NCI-H524 (cell line): ENCODE measurements around the gene MRPS15.
A peak's percentile ranks its signal among the peaks of the same experiment; 100 is the strongest.
"Not testable (repeated sequence)": the region's sequence is repeated elsewhere in the genome, so short reads cannot be mapped to it uniquely, and the experiment has no call there.

ENCODE experiments used
- DNase-seq, 2 experiments: peaks; one replicate each; lab custom pipeline; 2025; lab: John Stamatoyannopoulos, UW

Gene MRPS15

GRCh38 chr1:36482724-36483388 lies 18.7 kb upstream of the MRPS15 start, which contains the start of gene CSF3R:
Gene CSF3R, minus strand, starts transcription at chr1:36482913. Its CDS starts 3,417 bp downstream, at chr1:36479496.
- DNase-seq = peak in 1 of 2 experiments; percentile 31

GRCh38 chr1:36481771-36482723 lies 17.9 kb upstream of the MRPS15 start:
- no peak for DNase-seq

DNA sequence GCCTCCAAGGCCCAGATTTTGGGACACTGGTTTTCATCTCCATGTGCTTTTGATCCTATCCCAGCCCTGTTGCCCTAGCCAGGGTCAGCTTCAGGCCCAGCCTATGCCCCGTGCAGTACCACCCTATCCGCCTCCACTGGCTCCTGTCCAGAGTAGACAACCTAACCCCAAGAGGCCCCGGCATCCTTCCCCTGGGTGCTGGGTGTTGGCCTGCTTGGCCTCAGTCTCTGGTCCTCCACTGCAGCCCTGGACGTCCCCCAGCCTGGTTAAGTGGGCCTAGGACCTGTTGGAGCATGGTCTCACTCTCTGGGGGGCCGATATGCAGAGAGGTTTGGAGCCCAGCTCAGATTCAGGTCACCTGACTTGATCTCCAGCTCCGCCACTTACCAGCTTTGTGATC lies 16.9 kb upstream of the MRPS15 start:
- no peak for DNase-seq

- no peak for DNase-seq
Measured at GRCh38 chr1:36480161-36480560, 16.0 kb upstream of the MRPS15 start.

GRCh38 chr1:36479505-36480051 lies 15.4 kb upstream of the MRPS15 start:
- DNase-seq = no peak

DNA sequence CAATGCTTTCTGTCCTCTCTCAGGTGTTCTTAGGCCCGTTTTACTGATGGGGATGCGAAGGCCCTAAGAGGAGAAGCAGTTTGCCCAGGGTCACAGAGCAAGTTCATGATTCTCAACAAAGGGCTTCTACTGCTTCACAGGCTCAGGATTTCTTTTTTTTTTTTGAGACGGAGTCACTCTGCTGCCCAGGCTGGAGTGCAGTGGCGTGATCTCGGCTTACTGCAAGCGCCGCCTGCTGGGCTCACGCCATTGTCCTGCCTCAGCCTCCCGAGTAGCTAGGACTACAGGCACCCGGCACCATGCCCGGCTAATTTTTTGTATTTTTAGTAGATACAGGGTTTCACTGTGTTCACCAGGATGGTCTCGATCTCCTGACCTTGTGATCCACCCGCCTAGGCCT lies 13.4 kb upstream of the MRPS15 start:
- DNase-seq = not testable (repeated sequence)

GRCh38 chr1:36476945-36477344 lies 12.8 kb upstream of the MRPS15 start:
- DNase-seq = no peak

GRCh38 chr1:36475910-36476604 lies 11.9 kb upstream of the MRPS15 start:
- peak in 1 of 2 experiments; percentile 30 for DNase-seq

- DNase-seq = peak; percentile 23 to 24
Measured at GRCh38 chr1:36475341-36475740, 11.2 kb upstream of the MRPS15 start.

GRCh38 chr1:36472656-36473055 lies 8.5 kb upstream of the MRPS15 start:
- no peak for DNase-seq

GRCh38 chr1:36471830-36472641 lies 7.9 kb upstream of the MRPS15 start:
- no peak for DNase-seq

DNA sequence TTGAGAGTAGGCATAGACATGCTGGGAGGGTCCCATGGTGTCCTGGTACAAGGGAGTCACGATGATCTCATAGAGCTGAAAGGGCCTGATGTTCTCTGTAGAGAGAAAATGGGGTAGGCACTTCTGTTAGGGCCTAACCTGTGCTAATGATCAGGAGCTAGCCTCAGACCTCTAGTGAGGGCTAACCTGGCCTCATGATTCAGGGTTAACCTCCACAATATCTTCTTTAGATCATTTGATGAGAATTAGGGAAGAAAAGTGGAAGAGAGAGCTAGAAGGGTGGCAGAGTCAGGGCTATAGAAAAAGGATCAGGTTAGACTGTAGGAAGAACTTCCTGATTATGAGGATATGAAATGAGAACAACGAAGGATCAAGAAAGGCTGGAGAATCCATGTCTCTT lies 5.0 kb upstream of the MRPS15 start:
- DNase-seq = no peak

DNA sequence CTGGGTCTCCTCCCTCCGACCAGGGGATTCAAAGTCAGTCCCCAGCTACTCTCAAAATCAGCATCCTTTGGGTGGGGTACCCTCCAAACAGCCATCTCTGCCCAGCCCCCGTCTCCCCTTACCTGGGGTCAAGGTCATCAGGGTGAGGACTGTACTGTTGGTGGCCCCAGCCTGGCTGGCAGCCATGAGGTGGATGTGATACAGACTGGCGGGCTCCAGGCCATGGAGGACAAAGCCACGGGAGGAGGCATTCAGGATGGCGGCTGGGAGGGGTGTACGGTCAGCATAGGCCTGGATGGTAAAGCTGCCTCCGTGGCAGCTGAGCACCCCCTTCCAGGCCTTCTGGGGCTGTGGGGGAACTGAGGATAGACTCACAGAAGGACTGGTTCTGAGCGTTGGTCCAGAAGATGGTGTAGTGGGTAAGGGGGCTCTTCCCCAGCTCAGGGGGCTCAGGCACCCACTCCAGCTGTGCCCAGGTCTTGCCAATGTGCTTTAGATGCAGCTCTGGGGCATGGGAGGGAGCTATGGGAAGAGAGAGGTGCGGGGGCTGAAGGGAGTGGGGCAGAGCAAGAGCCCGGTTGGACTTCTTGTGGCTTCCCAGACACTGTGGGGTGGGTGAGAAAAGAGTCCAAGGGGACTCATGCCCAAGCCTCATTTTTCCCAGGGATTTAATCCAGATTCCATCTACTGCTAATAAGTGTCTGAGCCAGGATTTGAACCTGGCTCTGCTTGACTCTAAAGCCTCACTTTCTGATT lies 3.7 kb upstream of the MRPS15 start:
- no peak for DNase-seq

GRCh38 chr1:36467027-36467410 lies 2.8 kb upstream of the MRPS15 start:
- no peak for DNase-seq

GRCh38 chr1:36466370-36467026 lies 2.3 kb upstream of the MRPS15 start:
- DNase-seq = no peak

GRCh38 chr1:36465731-36466369 lies 1.7 kb upstream of the MRPS15 start:
- DNase-seq = no peak

DNA sequence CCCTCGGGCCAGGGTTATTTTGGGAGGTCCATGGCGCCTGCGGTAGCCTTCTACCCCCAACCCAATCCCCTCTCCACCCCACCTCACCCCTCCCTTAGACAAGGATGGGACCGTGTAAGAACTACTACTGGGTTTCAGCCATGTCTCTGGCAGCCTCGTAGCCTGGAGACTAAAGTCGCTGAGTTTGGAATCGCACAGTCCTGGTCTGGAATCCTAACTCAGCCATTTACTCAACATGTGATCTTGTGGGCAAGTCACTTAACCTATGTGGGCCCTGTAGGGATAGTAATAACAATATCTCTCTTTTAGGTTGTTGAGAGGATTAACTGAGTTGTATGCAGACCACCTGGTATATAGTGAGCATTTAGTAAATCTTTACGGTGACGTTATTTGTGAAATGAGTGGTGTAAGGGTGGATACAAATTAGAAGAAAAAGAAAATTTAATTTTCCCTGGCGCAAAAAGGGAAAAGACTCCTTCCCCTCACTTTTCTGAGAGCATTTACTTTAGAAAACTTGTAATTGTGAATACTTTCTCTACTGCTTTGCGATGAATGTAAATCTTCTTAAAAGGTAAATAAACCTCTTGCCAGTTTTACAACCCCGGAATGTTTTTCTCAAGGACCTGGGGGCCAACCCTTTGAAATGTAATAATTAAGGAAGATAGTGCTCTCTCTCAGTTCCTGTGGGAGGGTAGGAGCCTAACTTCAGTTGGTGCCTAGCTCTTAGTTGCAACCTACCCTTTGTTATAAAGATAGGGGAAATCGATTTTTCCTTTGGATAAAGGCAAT lies 615 bp upstream of the MRPS15 start:
- peak in 1 of 2 experiments; percentile 55 for DNase-seq

DNA sequence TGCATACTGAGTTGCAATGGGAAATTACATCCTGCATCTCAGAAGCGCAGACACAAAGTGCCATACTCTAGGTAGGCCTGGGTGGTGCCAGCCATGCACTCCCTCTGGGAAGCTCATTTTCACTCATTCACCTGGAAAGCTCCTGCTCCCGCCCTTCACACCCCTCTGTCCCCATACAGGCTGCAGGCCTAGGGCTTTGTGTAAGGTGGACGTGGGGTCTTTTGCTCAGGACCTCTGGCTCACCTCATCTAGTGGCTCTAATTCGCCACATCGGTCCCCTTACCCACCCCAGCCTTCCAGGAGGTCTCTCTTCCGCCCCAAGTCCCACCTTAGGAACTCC lies 751 bp downstream of the MRPS15 start:
- DNase-seq = no peak

DNA sequence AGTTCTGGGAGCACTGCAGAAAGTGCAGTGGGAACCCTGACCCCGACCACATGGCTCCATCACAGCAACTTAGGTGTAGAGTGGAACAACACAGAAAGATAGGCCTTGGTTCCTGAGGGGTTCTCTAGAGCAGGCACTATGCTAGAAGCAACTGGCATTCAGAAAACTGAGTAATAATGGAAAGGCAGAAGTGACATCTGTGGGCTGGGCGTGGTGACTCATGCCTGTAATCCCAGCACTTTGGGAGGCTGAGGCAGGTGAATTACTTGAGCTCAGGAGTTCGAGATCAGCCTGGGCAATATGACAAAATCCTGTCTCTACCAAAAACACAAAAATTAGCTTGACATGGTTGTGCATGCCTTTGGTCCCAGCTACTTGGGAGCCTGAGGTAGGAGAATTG lies 5.3 kb downstream of the MRPS15 start:
- DNase-seq = no peak
